ENCODE measurements around the gene FNTB.

The FNTB gene

DNA sequence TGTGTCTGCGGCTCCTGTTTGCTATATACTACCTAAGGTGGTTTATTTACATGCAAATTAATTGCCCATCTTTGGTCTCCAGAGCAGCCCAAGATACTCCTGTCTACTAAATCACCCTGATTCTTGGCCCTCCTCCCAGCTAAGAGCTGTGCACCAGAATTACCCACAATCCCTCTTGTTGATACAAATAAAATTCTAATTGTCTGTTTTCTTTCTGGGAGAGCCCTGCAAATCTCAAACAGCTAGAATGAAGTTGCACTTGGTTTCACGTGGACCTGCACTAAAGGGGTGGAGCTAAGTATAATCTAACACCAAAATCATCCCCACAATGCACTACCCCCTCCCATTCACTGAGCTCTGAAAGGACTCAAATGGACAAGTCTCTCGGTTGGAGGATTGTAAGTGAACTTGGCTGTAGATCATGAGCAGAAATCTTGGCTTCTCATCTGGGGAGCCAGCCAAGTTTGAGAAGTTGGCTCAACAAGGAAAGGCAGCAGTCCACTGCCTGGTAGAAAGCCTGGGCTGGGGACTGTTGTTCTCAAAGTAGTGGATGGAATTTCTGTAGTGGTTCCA lies 109.0 kb downstream of the FNTB start:
- H3K4me3 ChIP-seq (ENCODE audit: low read length) = no peak overlapping the region
- H3K4me2 ChIP-seq (ENCODE audit: low read length) = no peak overlapping the region
- TF ChIP-seq EZH2phosphoT487 (IDR thresholded peaks at IDR 0.05; ENCODE audit: low read depth) = no peak
- TF ChIP-seq, protein P1, sequence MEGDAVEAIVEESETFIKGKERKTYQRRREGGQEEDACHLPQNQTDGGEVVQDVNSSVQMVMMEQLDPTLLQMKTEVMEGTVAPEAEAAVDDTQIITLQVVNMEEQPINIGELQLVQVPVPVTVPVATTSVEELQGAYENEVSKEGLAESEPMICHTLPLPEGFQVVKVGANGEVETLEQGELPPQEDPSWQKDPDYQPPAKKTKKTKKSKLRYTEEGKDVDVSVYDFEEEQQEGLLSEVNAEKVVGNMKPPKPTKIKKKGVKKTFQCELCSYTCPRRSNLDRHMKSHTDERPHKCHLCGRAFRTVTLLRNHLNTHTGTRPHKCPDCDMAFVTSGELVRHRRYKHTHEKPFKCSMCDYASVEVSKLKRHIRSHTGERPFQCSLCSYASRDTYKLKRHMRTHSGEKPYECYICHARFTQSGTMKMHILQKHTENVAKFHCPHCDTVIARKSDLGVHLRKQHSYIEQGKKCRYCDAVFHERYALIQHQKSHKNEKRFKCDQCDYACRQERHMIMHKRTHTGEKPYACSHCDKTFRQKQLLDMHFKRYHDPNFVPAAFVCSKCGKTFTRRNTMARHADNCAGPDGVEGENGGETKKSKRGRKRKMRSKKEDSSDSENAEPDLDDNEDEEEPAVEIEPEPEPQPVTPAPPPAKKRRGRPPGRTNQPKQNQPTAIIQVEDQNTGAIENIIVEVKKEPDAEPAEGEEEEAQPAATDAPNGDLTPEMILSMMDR (IDR thresholded peaks at IDR 0.05; ENCODE audit: low read depth, low read length) = no peak
- peaks cover 11% of the 10 kb centered on the region for H4K20me1 ChIP-seq (ENCODE audit: insufficient read depth, low read length)
- peaks cover 43% of the 10 kb centered on the region for H3K36me3 ChIP-seq (replicated peaks; ENCODE audit: low read depth, low read length)
- no peaks in the 10 kb centered on the region for H3K27me3 ChIP-seq (ENCODE audit: low read depth, low read length)
- H3K27ac ChIP-seq (ENCODE audit: low read length) = no peak overlapping the region
- H3K9me3 ChIP-seq (ENCODE audit: insufficient read depth, low read length) = no peaks in the 10 kb centered on the region
- peaks cover 10% of the 10 kb centered on the region for H3K79me2 ChIP-seq (ENCODE audit: low read length)
- H3K4me1 ChIP-seq (ENCODE audit: low read length) = peaks cover 10% of the 10 kb centered on the region
- H3K9ac ChIP-seq (ENCODE audit: low read length) = no peak overlapping the region
- H2AFZ ChIP-seq (ENCODE audit: low read depth, low read length) = no peak overlapping the region

DNA sequence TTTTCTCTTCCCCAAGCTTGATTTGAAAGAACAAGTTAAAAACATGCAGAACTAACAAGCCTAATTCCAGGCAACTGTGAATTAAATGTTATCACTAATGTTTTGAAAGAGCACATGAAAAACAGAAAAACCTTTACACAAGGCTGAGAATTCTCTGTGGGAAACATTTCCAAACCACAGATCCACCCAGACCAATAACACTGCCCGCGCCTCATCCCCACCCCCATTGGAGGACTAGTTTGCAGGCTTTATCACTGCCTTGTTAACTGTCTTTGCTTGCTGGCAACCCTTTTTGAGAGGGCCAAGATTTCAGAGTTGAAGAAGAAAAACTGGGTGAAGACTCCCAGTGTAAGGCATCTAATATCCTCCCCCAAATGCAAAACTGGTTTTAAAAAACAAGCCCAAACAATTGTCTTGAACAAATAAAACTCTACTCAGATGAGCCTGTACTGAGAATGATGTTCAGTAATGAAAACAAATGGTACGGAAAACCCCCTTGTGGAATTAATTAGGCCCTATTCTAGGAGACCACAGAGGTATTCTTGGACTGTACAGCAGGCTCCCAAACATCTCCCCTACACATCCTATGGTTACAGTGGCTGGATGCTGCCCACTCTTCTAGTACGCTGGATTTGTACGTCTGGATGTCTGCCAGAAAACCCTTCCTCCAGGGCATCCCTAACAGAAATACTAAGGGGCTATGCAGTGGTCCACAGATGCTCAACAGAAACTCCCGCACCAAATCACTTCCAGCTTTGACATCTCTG lies 109.8 kb downstream of the FNTB start:
- no peak overlapping the region for H3K27ac ChIP-seq (ENCODE audit: low read length)
- peaks cover 16% of the 10 kb centered on the region for H3K79me2 ChIP-seq (ENCODE audit: low read length)

DNA sequence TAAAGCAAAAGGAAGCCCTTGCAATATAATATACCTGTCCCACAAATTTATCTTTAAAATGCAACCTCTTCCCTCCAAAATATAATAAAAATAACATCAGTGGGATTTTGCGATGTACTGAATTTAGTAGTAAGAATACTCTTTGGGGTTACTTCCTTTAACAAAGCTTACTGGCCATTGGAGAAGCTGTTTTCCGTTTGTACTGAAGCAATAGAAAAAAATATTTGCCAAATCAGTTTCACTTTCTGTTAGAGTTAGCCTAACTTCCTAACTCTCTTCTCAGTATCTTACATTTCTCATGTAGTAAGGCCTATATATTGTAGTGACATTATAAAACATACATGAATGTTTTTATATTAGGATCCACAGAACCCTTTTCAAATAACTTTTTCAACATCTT lies 111.9 kb downstream of the FNTB start:
- Histone ChIP-seq H3K9ac (ENCODE audit: low read length) (no peak overlapping the region), H3K4me1 (ENCODE audit: low read length) (peaks cover 19% of the 10 kb centered on the region), H2AFZ (ENCODE audit: low read depth, low read length) (no peak overlapping the region), H3K4me3 (ENCODE audit: low read length) (peak overlapping the region; percentile 22; the same call in 1 of the 2 replicates), H3K4me2 (ENCODE audit: low read length) (peak overlapping the region; percentile 44), H3K27ac (ENCODE audit: low read length) (no peak overlapping the region), H3K79me2 (ENCODE audit: low read length) (peaks cover 22% of the 10 kb centered on the region), H3K27me3 (ENCODE audit: low read depth, low read length) (no peaks in the 10 kb centered on the region), H3K36me3 (replicated peaks; ENCODE audit: low read depth, low read length) (peaks cover 16% of the 10 kb centered on the region), H3K9me3 (ENCODE audit: insufficient read depth, low read length) (no peaks in the 10 kb centered on the region), H4K20me1 (ENCODE audit: insufficient read depth, low read length) (peaks cover 5% of the 10 kb centered on the region)
- TF ChIP-seq, protein P1 (IDR thresholded peaks at IDR 0.05; ENCODE audit: low read depth, low read length) = no peak
- no peak for TF ChIP-seq EZH2phosphoT487 (IDR thresholded peaks at IDR 0.05; ENCODE audit: low read depth)

More for the DNA sequence above, 109.8 kb downstream of the FNTB start:
- Histone ChIP-seq H4K20me1 (ENCODE audit: insufficient read depth, low read length) (peaks cover 7% of the 10 kb centered on the region), H3K36me3 (replicated peaks; ENCODE audit: low read depth, low read length) (peaks cover 35% of the 10 kb centered on the region), H2AFZ (ENCODE audit: low read depth, low read length) (no peak overlapping the region), H3K4me2 (ENCODE audit: low read length) (no peak overlapping the region), H3K9me3 (ENCODE audit: insufficient read depth, low read length) (no peaks in the 10 kb centered on the region), H3K27me3 (ENCODE audit: low read depth, low read length) (no peaks in the 10 kb centered on the region), H3K4me3 (ENCODE audit: low read length) (no peak overlapping the region), H3K9ac (ENCODE audit: low read length) (no peak overlapping the region), H3K4me1 (ENCODE audit: low read length) (peaks cover 15% of the 10 kb centered on the region)
- no peak for TF ChIP-seq EZH2phosphoT487 (IDR thresholded peaks at IDR 0.05; ENCODE audit: low read depth)
- TF ChIP-seq, protein P1 (IDR thresholded peaks at IDR 0.05; ENCODE audit: low read depth, low read length) = no peak

DNA sequence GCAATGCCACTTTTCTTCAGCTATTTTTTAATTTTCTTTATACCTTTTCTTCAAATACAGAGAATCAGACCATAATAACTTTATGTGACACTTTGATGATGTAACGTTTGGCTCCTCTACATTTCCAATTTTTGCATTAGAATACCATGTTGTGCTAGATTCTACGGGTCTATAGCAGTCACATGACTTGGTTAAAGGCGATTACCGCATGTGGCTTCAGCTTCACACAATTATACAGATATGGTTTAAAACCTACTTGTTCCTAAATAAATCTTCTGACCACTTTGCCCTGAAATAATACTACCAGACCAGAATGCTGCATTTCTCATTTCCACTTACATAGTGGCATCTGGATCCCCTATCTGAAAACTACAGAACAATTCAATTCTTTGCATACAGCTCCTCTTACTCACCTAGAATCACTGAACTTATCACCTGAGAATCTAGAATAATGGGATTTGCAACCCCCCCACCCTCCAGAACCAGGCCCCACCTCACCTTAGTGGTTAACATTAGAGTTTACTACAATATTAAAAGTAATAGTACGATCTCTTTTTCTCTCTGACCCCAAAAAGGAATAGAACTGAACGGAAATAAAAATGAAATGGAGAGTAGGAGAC lies 114.3 kb downstream of the FNTB start:
- no peak overlapping the region for H2AFZ ChIP-seq (ENCODE audit: low read depth, low read length)
- peaks cover 22% of the 10 kb centered on the region for H3K79me2 ChIP-seq (ENCODE audit: low read length)
- peak overlapping the region; percentile 93 for H3K4me2 ChIP-seq (ENCODE audit: low read length)
- no peak overlapping the region for H3K27ac ChIP-seq (ENCODE audit: low read length)
- H3K9me3 ChIP-seq (ENCODE audit: insufficient read depth, low read length) = no peaks in the 10 kb centered on the region
- peaks cover 6% of the 10 kb centered on the region; the same call in 1 of the 2 replicates for H3K27me3 ChIP-seq (ENCODE audit: low read depth, low read length)
- peak overlapping the region; percentile 69 for H3K9ac ChIP-seq (ENCODE audit: low read length)
- peaks cover 19% of the 10 kb centered on the region for H3K4me1 ChIP-seq (ENCODE audit: low read length)
- peaks cover 1% of the 10 kb centered on the region; the same call in 1 of the 2 replicates for H4K20me1 ChIP-seq (ENCODE audit: insufficient read depth, low read length)
- peak overlapping the region; percentile 80 for H3K4me3 ChIP-seq (ENCODE audit: low read length)
- H3K36me3 ChIP-seq (replicated peaks; ENCODE audit: low read depth, low read length) = peaks cover 12% of the 10 kb centered on the region
- no peak for TF ChIP-seq EZH2phosphoT487 (IDR thresholded peaks at IDR 0.05; ENCODE audit: low read depth)
- TF ChIP-seq, protein P1 (IDR thresholded peaks at IDR 0.05; ENCODE audit: low read depth, low read length) = no peak
